Measurements from ENCODE around the gene PDSS2. TPM values are rescaled to one million over a fixed set of nuclear protein-coding genes. Genes with fewer than 3 reads are reported as not detected.

The PDSS2 gene
- total and polyA plus RNA-seq, 7 donors, result 4.7 to 16.7 (median 9.3) TPM

DNA sequence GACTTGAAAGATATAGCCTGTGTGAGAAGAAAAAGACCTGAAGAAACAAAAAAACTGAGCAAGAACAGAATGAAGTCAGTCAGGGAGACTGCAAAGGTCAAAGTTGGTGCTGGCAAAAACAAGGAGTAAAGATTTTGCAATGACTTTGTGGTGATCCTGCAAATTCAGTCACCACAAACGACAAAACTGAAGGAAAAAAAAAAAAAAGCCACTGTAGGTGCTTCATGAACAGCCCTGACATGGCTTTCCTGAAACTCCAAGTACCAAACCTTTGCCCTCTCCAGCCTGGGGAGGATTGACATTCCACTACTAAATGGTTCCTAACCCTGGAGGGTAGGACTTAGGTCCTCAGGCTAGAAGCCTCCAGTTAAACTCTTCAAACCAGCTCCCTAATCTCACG lies 229.3 kb downstream of the PDSS2 start:
- no peak for DNase-seq
- no peaks in the 10 kb centered on the region for H3K27me3 ChIP-seq (ENCODE audit: insufficient read depth in 3 of 3, low read length in 2 of 3)
- no peaks in the 10 kb centered on the region for H3K4me1 ChIP-seq
- WGBS, 3 donors, result 82 to 92% (median 88%) methylated on average over 2 of the region's 2 CpGs
- no peak for ATAC-seq
- intact Hi-C loops (cut with DNase I), result no loop called here
- no peak overlapping the region for H3K27ac ChIP-seq
- no peaks in the 10 kb centered on the region for H3K9me3 ChIP-seq
- H3K36me3 ChIP-seq (ENCODE audit: insufficient read depth in 1 of 2, low read depth in 1 of 2), result no peaks in the 10 kb centered on the region
- TF ChIP-seq, protein P1, sequence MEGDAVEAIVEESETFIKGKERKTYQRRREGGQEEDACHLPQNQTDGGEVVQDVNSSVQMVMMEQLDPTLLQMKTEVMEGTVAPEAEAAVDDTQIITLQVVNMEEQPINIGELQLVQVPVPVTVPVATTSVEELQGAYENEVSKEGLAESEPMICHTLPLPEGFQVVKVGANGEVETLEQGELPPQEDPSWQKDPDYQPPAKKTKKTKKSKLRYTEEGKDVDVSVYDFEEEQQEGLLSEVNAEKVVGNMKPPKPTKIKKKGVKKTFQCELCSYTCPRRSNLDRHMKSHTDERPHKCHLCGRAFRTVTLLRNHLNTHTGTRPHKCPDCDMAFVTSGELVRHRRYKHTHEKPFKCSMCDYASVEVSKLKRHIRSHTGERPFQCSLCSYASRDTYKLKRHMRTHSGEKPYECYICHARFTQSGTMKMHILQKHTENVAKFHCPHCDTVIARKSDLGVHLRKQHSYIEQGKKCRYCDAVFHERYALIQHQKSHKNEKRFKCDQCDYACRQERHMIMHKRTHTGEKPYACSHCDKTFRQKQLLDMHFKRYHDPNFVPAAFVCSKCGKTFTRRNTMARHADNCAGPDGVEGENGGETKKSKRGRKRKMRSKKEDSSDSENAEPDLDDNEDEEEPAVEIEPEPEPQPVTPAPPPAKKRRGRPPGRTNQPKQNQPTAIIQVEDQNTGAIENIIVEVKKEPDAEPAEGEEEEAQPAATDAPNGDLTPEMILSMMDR (IDR thresholded peaks at IDR 0.05), result no peak
- no peak overlapping the region for H3K4me3 ChIP-seq

DNA sequence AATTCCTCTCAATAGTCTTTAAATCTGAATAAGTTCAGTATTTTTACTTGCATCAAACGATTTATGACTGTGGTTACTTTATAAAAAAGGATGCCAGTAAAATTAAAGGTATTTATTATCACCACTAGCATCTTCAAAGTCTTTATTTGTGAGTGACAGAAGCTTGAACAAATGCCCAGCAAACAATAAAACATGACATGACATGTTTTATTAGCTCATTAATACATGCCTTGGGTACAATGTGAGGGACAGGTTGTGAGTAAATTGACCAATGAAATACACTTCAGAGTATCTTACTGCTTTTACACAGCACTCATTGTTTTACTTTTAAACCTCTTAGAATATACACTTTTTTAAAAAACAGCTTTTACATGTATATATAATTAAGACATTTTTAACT lies 230.6 kb downstream of the PDSS2 start:
- no peak overlapping the region for H3K27ac ChIP-seq
- intact Hi-C loops (cut with DNase I), result no loop called here
- no peaks in the 10 kb centered on the region for H3K9me3 ChIP-seq
- H3K4me3 ChIP-seq, result no peak overlapping the region
- no peaks in the 10 kb centered on the region for H3K4me1 ChIP-seq
- 85 to 95% (median 90%) methylated on average over 1 of the region's 1 CpG for WGBS, 3 donors
- no peaks in the 10 kb centered on the region for H3K27me3 ChIP-seq (ENCODE audit: insufficient read depth in 3 of 3, low read length in 2 of 3)
- TF ChIP-seq, protein P1 (IDR thresholded peaks at IDR 0.05), result no peak
- no peaks in the 10 kb centered on the region for H3K36me3 ChIP-seq (ENCODE audit: insufficient read depth in 1 of 2, low read depth in 1 of 2)
- no peak for ATAC-seq
- no peak for DNase-seq

DNA sequence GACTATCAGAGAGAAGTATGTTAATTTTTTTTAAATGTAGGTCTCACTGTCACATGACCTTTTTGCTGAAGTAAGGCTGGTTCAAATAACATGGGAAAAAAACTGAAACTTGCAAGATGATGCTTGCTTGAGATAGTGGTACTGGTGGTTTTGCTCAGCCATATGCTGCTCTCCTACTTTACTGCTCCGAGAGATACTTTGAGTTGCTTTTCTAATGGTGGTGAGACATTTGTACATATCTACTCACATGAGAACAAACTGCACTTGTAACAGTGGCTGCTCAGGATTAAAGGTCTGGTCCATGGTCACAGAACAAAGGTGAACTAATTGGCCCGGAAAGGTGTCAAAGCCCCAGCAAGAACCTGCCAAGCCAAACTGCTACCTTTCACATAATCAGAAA lies 237.8 kb downstream of the PDSS2 start:
- no peaks in the 10 kb centered on the region for H3K27me3 ChIP-seq (ENCODE audit: insufficient read depth in 3 of 3, low read length in 2 of 3)
- TF ChIP-seq, protein P1 (IDR thresholded peaks at IDR 0.05), result no peak
- H3K4me3 ChIP-seq, result no peak overlapping the region
- intact Hi-C loops (cut with DNase I), result no loop called here
- no peak overlapping the region for H3K27ac ChIP-seq
- H3K9me3 ChIP-seq, result no peaks in the 10 kb centered on the region
- no peaks in the 10 kb centered on the region for H3K36me3 ChIP-seq (ENCODE audit: insufficient read depth in 1 of 2, low read depth in 1 of 2)
- H3K4me1 ChIP-seq, result no peaks in the 10 kb centered on the region
- ATAC-seq (no peak), DNase-seq (no peak)
- WGBS, 3 donors, result 92 to 98% (median 97%) methylated on average over 2 of the region's 2 CpGs

DNA sequence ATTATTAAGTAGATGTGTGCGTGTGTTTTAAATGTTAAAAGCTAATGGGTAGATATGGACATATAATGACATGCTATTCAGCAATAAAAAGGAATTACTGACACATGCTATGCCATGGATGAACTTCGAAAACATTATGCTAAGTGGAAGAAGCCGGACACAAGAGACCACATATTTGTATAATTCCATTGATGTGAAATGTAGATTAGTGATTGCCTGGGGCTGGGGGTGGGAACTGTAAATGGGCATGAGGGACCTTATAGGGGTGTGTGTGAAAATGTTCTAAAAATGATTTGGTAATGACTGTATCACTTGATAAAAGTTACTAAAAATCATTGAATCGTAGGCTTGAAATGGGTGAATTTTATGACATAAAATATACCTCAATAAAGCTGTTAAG lies 239.5 kb downstream of the PDSS2 start:
- Histone ChIP-seq H3K4me3 (no peak overlapping the region), H3K9me3 (no peaks in the 10 kb centered on the region), H3K27me3 (ENCODE audit: insufficient read depth in 3 of 3, low read length in 2 of 3) (no peaks in the 10 kb centered on the region), H3K36me3 (ENCODE audit: insufficient read depth in 1 of 2, low read depth in 1 of 2) (no peaks in the 10 kb centered on the region), H3K4me1 (no peaks in the 10 kb centered on the region), H3K27ac (no peak overlapping the region)
- intact Hi-C loops (cut with DNase I), result no loop called here
- TF ChIP-seq, protein P1 (IDR thresholded peaks at IDR 0.05), result no peak
- DNase-seq (no peak), ATAC-seq (no peak)
- WGBS, 3 donors, result 97 to 98% (median 97%) methylated on average over 4 of the region's 4 CpGs

DNA sequence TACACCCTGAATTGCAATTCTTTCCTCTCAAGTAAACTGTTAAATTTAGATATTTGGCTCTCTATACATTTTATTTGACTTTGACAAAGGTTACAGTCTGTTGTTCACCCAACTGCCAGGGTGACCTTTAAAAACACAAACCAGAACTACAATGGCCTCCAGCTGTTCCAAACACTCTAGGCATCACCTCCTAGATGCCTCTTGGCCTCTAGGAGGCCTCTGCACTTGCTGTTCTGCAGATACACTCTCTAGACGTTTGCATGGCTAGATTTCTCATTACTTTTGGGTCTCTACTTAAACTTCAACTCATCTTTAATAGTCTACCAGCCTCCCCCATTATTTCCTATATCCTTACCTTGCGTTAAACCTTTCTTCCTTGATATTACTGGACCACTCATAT lies 241.2 kb downstream of the PDSS2 start:
- no peaks in the 10 kb centered on the region for H3K36me3 ChIP-seq (ENCODE audit: insufficient read depth in 1 of 2, low read depth in 1 of 2)

More for the DNA sequence above, 241.2 kb downstream of the PDSS2 start:
- intact Hi-C loops (cut with DNase I), result no loop called here
- H3K4me1 ChIP-seq, result no peaks in the 10 kb centered on the region
- no peak overlapping the region for H3K27ac ChIP-seq
- ATAC-seq (no peak), DNase-seq (no peak)
- TF ChIP-seq, protein P1 (IDR thresholded peaks at IDR 0.05), result no peak
- no peak overlapping the region for H3K4me3 ChIP-seq
- no peaks in the 10 kb centered on the region for H3K27me3 ChIP-seq (ENCODE audit: insufficient read depth in 3 of 3, low read length in 2 of 3)
- 50 to 73% (median 58%) methylated on average over 2 of the region's 2 CpGs for WGBS, 3 donors
- H3K9me3 ChIP-seq, result no peaks in the 10 kb centered on the region
